ENCODE data around the gene KLF8.
"Not testable (repeated sequence)": the region's sequence is repeated elsewhere in the genome, so short reads cannot be mapped to it uniquely, and the experiment has no call there.

Gene KLF8

GRCh38 chrX:56232221-56233082 is at the start of gene KLF8:
TSS of gene KLF8 (plus strand) at chrX:56232356. CDS start at chrX:56233335, 979 bp downstream.
- in situ Hi-C loops (cut with MboI; ENCODE audit: low sequenced_read_pairs): no loop called here

- in situ Hi-C loops (cut with MboI; ENCODE audit: low sequenced_read_pairs): not testable (repeated sequence)
Measured at GRCh38 chrX:56206945-56207344, 25.2 kb upstream of the KLF8 start.

- in situ Hi-C loops (cut with MboI; ENCODE audit: low sequenced_read_pairs): no loop called here
Measured at GRCh38 chrX:56211701-56212100, 20.5 kb upstream of the KLF8 start.

- in situ Hi-C loops (cut with MboI; ENCODE audit: low sequenced_read_pairs): no loop called here
Measured at GRCh38 chrX:56216332-56216731, 15.8 kb upstream of the KLF8 start.

GRCh38 chrX:56219700-56220099 is 12.5 kb upstream of the KLF8 start:
- in situ Hi-C loops (cut with MboI; ENCODE audit: low sequenced_read_pairs): no loop called here

GRCh38 chrX:56221101-56221500 is 11.1 kb upstream of the KLF8 start:
- in situ Hi-C loops (cut with MboI; ENCODE audit: low sequenced_read_pairs): no loop called here

- in situ Hi-C loops (cut with MboI; ENCODE audit: low sequenced_read_pairs): no loop called here
Measured at GRCh38 chrX:56222473-56223000, 9.6 kb upstream of the KLF8 start.

GRCh38 chrX:56226980-56227379 is 5.2 kb upstream of the KLF8 start:
- in situ Hi-C loops (cut with MboI; ENCODE audit: low sequenced_read_pairs): no loop called here

- in situ Hi-C loops (cut with MboI; ENCODE audit: low sequenced_read_pairs): no loop called here
Measured at GRCh38 chrX:56228914-56229313, 3.2 kb upstream of the KLF8 start.

GRCh38 chrX:56231537-56232090 is 542 bp upstream of the KLF8 start:
- in situ Hi-C loops (cut with MboI; ENCODE audit: low sequenced_read_pairs): no loop called here

- in situ Hi-C loops (cut with MboI; ENCODE audit: low sequenced_read_pairs): no loop called here
Measured at GRCh38 chrX:56233100-56233499, 944 bp downstream of the KLF8 start.

GRCh38 chrX:56233682-56234081 is 1.5 kb downstream of the KLF8 start:
- in situ Hi-C loops (cut with MboI; ENCODE audit: low sequenced_read_pairs): no loop called here

- in situ Hi-C loops (cut with MboI; ENCODE audit: low sequenced_read_pairs): no loop called here
Measured at GRCh38 chrX:56248492-56248891, 16.3 kb downstream of the KLF8 start.

GRCh38 chrX:56253832-56254703 is 21.9 kb downstream of the KLF8 start:
- in situ Hi-C loops (cut with MboI; ENCODE audit: low sequenced_read_pairs): no loop called here

- in situ Hi-C loops (cut with MboI; ENCODE audit: low sequenced_read_pairs): no loop called here
Measured at GRCh38 chrX:56268888-56269287, 36.7 kb downstream of the KLF8 start.

GRCh38 chrX:56278692-56279091 is 46.5 kb downstream of the KLF8 start:
- in situ Hi-C loops (cut with MboI; ENCODE audit: low sequenced_read_pairs): no loop called here

- in situ Hi-C loops (cut with MboI; ENCODE audit: low sequenced_read_pairs): no loop called here
Measured at GRCh38 chrX:56279863-56280262, 47.7 kb downstream of the KLF8 start.

GRCh38 chrX:56281789-56282188 is 49.6 kb downstream of the KLF8 start:
- in situ Hi-C loops (cut with MboI; ENCODE audit: low sequenced_read_pairs): no loop called here

- in situ Hi-C loops (cut with MboI; ENCODE audit: low sequenced_read_pairs): no loop called here
Measured at GRCh38 chrX:56284269-56284668, 52.1 kb downstream of the KLF8 start.

- in situ Hi-C loops (cut with MboI; ENCODE audit: low sequenced_read_pairs): no loop called here
Measured at GRCh38 chrX:56288608-56289007, 56.5 kb downstream of the KLF8 start.

- in situ Hi-C loops (cut with MboI; ENCODE audit: low sequenced_read_pairs): no loop called here
Measured at GRCh38 chrX:56289449-56289848, 57.3 kb downstream of the KLF8 start.

Measured in HL-60/S4 (cell line).